ENCODE results near the gene PTPN3.

Gene PTPN3

GRCh38 chr9:109336409-109336808 is 161.7 kb downstream of the PTPN3 start:
- no peak for TF ChIP-seq ZNF274 (IDR thresholded peaks at IDR 0.05; ENCODE audit: low read depth, low read length)
- H3K4me3 ChIP-seq (ENCODE audit: low read length) = no peak overlapping the region

- no peak overlapping the region for H3K4me3 ChIP-seq (ENCODE audit: low read length)
- TF ChIP-seq ZNF274 (IDR thresholded peaks at IDR 0.05; ENCODE audit: low read depth, low read length) = no peak
Measured at GRCh38 chr9:109335929-109336328, 162.2 kb downstream of the PTPN3 start.

- H3K4me3 ChIP-seq (ENCODE audit: low read length) = no peak overlapping the region
- no peak for TF ChIP-seq ZNF274 (IDR thresholded peaks at IDR 0.05; ENCODE audit: low read depth, low read length)
Measured at GRCh38 chr9:109335121-109335520, 163.0 kb downstream of the PTPN3 start.

- no peak overlapping the region for H3K4me3 ChIP-seq (ENCODE audit: low read length)
- no peak for TF ChIP-seq ZNF274 (IDR thresholded peaks at IDR 0.05; ENCODE audit: low read depth, low read length)
Measured at GRCh38 chr9:109331353-109331752, 166.8 kb downstream of the PTPN3 start.

GRCh38 chr9:109329638-109330258 is 168.4 kb downstream of the PTPN3 start:
- no peak overlapping the region for H3K4me3 ChIP-seq (ENCODE audit: low read length)
- no peak for TF ChIP-seq ZNF274 (IDR thresholded peaks at IDR 0.05; ENCODE audit: low read depth, low read length)

GRCh38 chr9:109328978-109329637 is 169.0 kb downstream of the PTPN3 start:
- TF ChIP-seq ZNF274 (IDR thresholded peaks at IDR 0.05; ENCODE audit: low read depth, low read length) = no peak
- no peak overlapping the region for H3K4me3 ChIP-seq (ENCODE audit: low read length)
